ENCODE measurements around the gene CREM.

DNA sequence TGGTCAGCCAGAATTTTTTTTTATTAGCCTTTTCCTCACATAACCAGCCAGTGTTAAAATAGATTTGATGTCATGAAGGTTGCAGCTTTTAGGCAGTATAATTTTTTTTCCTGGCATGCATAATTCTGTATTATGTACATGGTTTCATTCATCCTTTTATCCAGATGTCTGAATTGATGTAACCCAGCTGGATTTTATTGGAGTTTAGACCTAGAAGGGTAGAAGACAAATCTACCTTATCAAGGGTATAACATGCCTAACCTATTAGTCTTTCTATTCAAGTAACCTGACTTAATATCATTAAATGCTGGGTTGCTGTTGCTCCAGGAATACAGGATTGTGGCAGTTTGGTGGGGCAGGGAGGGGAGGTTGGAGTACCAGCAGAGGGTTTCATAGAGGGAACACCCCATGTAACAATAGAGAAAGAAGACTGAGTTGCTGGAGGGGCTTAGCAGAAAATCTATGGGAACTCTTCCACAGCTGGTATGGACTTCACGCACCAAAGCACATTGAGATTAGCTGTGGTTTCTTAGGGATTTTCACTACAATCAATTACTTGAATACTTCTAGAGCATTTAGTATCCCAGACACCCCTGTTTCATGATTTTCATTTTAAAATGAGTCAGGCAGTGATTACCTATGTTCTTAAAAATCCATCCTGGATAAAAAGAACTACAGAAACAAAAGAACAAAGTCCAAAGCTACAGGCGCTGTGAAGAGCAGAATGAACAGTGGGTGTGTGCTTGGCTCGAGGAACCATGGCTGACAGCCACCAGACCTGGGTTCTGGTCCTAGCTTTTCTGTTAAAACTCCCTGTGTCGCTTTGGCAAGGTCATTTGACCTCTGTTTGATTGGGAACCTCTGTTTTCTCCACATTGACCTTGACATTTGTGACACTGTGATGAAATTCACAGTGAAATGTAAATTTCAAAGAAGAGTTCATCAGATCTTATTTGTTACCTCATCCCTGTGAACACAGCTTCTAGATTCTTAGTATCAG, 93.5 kb downstream of the CREM start:
- TF ChIP-seq, protein P1, sequence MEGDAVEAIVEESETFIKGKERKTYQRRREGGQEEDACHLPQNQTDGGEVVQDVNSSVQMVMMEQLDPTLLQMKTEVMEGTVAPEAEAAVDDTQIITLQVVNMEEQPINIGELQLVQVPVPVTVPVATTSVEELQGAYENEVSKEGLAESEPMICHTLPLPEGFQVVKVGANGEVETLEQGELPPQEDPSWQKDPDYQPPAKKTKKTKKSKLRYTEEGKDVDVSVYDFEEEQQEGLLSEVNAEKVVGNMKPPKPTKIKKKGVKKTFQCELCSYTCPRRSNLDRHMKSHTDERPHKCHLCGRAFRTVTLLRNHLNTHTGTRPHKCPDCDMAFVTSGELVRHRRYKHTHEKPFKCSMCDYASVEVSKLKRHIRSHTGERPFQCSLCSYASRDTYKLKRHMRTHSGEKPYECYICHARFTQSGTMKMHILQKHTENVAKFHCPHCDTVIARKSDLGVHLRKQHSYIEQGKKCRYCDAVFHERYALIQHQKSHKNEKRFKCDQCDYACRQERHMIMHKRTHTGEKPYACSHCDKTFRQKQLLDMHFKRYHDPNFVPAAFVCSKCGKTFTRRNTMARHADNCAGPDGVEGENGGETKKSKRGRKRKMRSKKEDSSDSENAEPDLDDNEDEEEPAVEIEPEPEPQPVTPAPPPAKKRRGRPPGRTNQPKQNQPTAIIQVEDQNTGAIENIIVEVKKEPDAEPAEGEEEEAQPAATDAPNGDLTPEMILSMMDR (IDR thresholded peaks at IDR 0.05; ENCODE audit: poor library complexity), result no peak
- TF ChIP-seq EZH2 (IDR thresholded peaks at IDR 0.05; ENCODE audit: borderline replicate concordance), result no peak

Measured in hepatocyte (in vitro differentiated cells).